Stimulated activated CD4-positive, alpha-beta T cell treated with anti-CD3 and anti-CD28 coated beads, TNF-alpha, amount 100 ng/mL, for 1 hour (primary cell): ENCODE results near the gene LRRC8D.

Source experiments
- DNase-seq, 3 donors: peaks; one replicate each; pipeline ENCODE4 v3.0.0-alpha.2; 2020; ENCODE audit warnings: low read depth in 3 of 3, low spot score in 1 of 3

LRRC8D gene

GRCh38 chr1:89865498-89866382 is 44.9 kb downstream of the LRRC8D start:
- no peak for DNase-seq

- no peak for DNase-seq
Observed at GRCh38 chr1:89866568-89866967, 45.7 kb downstream of the LRRC8D start.

- no peak for DNase-seq
Observed at GRCh38 chr1:89870998-89871397, 50.2 kb downstream of the LRRC8D start.

- no peak for DNase-seq
Observed at GRCh38 chr1:89871768-89872473, 51.1 kb downstream of the LRRC8D start.

GRCh38 chr1:89872567-89872966 is 51.7 kb downstream of the LRRC8D start:
- DNase-seq, result no peak

DNA sequence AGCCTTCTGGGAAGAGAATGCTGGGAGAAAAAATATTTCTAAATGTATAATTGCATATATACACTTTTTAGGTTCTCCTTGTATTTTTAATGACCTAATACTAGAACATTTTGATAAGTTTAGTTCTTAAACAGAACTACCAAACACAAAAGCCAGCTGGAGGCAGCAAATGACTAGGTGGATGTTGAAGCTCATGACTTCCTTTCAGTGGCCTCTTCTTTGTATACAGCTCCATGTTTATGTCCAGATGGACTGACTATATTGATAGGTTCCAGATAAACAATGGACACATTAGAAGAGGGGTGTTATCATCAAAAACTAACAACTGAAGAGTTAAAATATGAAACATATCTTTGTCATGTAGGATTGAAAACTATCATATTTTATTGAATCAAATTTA is 52.5 kb downstream of the LRRC8D start:
- DNase-seq, result no peak

DNA sequence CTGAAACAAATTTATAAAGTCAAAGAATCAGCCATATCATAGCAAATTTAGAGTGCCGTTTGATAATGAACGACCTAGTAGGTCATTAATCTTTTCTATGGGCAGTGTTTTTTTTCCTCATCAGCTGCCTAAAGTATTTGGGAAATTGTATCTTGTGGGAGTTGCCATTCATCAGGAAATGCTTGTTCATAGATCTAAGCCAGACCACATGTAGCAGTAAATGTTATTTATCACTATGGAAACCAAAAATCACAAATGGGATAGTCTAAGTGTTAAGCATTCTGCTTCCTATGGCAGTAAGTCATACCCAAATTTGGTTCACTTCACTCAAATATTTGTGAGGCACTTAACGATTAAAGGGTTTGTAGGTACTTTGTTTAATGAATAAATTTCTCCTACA is 52.9 kb downstream of the LRRC8D start:
- no peak for DNase-seq

DNA sequence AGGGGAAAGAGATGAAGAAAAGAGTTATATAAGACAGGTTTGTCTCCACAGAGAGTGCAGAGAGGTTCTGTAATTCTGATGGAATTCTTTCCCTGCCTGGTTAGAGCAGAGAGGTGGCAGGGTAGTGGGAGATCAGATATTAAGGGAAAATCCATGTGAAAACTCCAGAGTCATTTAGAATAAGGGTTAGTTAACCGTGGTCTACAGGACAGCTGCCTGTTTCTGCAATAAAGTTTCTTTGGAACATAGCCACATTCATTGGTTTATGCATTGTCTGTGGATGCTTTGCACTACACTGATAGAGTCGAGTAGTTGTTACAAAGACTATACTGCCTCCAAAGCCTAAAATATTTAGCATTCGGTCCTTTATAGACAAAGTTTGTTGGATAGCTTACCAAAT is 55.6 kb downstream of the LRRC8D start:
- DNase-seq, result no peak

DNA sequence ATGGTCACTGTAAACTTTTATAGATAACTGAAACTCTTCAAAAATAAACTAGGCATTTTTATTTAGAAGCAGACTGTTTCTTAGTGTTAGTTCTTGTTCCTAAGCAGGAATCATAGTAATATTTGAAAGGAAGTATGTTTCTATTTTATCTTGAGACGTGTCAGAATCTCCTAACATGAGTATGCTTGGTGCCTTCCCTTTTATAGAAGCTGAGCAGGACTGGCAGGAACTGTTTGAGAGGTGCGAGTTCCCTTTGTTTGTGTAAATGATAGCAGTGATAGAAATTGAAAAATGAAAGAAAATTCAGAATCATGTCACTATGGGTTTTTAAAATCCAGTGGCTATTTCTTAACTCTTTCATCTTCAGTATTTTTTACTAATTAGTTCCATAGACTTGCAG is 56.9 kb downstream of the LRRC8D start:
- no peak for DNase-seq

- DNase-seq, result no peak
Observed at GRCh38 chr1:89878256-89878655, 57.4 kb downstream of the LRRC8D start.

DNA sequence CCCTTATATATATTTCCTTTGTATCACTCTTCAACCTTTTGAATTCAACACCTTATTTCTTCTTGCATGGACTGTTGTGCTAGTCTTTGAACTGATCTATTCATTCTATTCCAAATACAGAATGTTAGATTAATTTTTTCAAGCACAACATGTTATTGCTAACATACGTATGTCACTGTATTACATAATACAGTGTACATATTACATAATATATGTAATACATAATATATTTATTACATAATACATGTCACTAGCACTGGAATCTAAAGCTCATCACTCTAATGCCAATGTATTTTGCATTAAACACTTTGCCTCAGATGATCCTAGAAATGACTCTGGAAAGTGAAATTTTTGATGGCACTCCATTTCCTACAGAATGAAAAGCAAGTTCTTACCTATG is 59.8 kb downstream of the LRRC8D start:
- DNase-seq, result no peak

DNA sequence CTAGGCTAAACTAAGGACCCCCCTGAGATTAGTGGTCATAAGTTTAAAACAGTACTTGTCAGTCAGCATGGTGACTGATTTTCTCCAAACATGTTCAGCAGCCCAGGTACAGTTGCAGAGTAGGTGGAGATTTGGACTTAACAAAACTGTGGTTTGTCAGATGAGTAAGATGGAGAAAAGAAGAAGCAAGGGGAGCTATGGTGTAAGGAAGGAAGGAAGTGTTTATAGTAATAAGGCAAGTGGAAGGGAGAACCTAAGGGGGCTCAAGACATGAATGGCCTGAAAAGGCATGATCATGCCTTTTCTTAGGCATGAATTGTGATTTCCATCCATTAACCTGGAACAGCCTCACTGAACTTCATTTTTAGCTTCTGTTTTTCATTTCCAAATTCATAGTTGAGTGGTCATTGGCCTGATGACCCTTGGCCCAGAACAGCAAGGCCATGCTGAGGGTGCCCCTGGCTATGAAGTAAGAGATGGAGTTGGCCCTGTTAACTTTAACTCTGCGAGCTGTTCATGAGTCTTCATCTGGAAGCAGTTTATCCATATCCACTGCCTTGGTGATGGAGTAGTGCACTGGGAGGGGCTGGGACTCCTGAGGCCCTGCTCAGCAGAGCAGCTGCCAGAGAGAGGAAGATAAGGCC is 60.7 kb downstream of the LRRC8D start:
- DNase-seq, result no peak

- DNase-seq, result no peak
Observed at GRCh38 chr1:89882348-89883029, 61.7 kb downstream of the LRRC8D start.

DNA sequence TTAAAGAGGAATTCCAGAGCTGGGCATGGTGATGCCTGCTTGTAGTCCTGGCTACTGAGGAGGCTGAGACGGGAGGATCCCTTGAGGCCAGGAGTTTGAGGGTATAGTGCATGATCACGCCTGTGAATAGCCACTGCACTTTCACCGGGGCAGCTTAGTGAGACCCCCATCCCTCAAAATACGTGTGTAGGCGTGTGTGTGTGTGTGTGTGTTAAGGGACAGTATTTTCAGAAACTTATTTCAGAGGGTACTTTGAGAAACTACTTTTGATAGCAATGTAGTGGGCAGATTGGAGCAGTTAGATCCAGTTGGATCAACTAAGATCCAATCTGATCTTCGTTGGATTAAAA is 62.2 kb downstream of the LRRC8D start:
- no peak for DNase-seq

DNA sequence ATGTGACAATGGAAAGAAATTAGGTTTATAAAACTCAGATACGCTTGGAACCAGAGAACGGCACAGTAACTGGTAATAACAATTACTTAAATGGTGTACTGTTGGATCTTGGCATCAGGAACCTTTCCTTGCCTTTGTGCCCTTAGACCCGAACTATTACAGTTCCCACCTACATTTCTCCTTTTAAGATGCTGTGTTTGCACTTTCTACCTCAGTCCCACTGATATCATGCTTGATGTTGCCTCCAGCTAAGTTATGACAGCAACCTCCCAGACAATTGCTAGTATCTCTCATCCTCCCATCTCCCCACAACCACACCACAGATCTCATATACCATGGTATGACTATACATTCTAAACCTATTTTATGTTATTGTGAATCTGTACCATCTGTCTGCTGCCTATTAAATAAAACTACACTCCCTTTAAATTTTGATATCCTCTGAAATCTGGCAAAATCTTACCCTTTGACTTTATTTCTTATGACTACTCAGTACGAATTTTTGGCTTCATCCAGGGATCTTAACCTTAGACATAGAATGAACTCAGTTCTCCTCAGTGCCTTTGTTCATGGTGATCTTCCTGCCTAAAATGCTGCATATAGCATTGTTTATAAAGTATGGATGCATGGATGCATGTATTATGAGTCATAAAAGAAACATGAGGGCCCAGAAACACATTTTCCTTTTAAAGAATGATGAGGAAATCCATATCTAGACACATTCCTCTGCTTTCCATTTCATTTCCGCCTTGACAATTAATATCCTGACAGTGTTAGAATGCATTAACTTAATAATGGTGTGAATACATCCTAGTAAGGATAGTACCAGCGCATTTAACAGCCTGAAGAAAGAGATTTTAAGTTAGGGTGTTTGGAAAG is 64.1 kb downstream of the LRRC8D start:
- DNase-seq, result no peak

DNA sequence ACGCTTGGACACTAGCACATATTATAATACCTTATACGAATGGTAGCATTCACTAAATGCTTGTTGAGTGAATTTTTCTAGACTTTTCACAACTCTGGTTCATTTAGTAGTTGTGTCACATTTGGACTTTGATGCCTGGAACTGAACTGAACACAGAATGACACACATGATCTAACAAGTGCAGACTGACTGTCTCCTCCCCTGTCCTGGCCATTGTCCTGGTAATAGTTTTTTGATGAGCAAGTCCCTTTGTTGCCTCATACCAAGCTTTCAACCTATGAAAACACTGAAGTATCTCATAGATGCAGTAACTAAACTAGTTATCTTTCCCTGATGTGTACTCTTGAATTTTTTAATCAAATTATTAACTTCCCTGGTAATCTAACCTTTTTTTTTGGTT is 66.4 kb downstream of the LRRC8D start:
- no peak for DNase-seq

GRCh38 chr1:89887713-89888112 is 66.9 kb downstream of the LRRC8D start:
- no peak for DNase-seq

DNA sequence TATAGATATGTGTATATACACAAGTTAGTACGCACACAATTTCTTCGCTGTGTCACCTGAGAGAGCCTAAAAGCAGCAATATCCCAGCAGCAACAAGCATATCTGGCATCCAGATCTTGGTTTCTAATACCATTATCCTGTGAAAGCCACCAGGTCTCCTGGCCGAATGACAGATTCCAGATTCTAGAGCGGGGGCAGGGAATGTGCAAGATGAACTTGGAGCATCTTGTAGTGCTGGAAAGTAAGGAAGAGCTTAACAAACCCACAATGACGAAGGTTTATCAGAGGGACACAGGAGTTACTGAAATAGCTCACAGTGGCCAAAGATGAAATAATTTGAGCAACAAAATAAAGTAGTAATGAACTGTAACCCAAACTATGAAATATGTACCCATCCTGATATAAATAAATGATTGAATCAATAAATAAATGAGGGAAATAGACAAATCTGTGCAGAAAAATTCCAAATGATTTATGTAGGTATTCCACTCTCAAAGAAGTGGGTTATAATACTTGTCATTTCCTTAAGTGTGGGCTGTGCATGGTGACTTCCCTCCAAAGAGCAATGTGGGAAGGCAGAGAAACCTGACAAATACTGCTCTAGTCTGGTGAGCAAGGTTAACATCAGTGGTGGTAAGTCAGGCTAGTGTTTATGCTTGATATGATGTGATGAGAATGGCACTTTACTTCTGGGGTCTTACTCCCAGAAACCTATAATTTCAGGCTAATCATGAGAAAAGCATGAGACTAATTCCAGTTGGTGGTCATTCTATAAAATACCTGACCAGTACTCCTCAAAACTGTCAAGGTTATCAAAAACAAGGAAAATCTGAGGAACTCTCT is 67.9 kb downstream of the LRRC8D start:
- no peak for DNase-seq

DNA sequence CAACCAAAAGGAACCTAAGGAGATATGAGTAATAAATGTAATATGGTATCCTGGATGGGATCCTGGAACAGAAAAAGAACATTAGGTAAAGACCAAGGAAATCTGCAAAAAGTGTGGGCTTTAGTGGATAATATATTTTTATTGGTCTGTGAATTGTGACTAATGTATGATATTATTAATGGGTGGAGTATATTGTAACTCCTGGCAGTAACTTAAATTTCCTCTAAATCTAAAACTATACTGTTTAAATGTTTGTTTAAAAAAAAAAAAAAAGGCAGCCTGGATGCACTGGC is 68.4 kb downstream of the LRRC8D start:
- DNase-seq, result no peak
